Smooth muscle cell (in vitro differentiated cells): ENCODE measurements around the gene COMMD1. TPM values are rescaled to one million over a fixed set of nuclear protein-coding genes. Genes with fewer than 3 reads are reported as not detected.

ENCODE experiments used
- DNase-seq: peaks from one replicate; lab custom pipeline; 2025; ENCODE audit not compliant: unreplicated experiment; lab: John Stamatoyannopoulos, UW
- H2AFZ ChIP-seq: fragments of 200-600 bp; sonication (generic); 2 replicates; pipeline ENCODE4 v1.6.0; 2016; ENCODE audit warnings: antibody characterized with exemption, low read depth, mild to moderate bottlenecking
- H3F3A ChIP-seq: fragments of 200-600 bp; sonication (generic); 2 replicates; pipeline ENCODE4 v1.6.0; 2017; ENCODE audit warnings: antibody characterized with exemption, low read depth
- H3K27ac ChIP-seq: fragments of 200-600 bp; sonication (generic); 2 replicates; pipeline ENCODE4 v1.5.1; 2016; ENCODE audit warnings: low read depth, mild to moderate bottlenecking
- H3K27me3 ChIP-seq: fragments of 200-600 bp; sonication (generic); 2 replicates; pipeline ENCODE4 v1.6.1; 2016; ENCODE audit warnings: low read depth, mild to moderate bottlenecking
- H3K36me3 ChIP-seq: fragments of 200-600 bp; sonication (generic); 2 replicates; pipeline ENCODE4 v1.5.1; 2016; ENCODE audit warnings: low read depth
- H3K4me1 ChIP-seq: fragments of 200-600 bp; sonication (generic); 2 replicates; pipeline ENCODE4 v1.5.1; 2016; ENCODE audit warnings: low read depth
- H3K4me2 ChIP-seq: fragments of 200-600 bp; sonication (generic); 2 replicates; pipeline ENCODE4 v1.6.0; 2016; ENCODE audit warnings: mild to moderate bottlenecking
- H3K4me3 ChIP-seq: fragments of 200-600 bp; sonication (generic); 2 replicates; pipeline ENCODE4 v1.5.1; 2016; ENCODE audit warnings: mild to moderate bottlenecking
- H3K79me2 ChIP-seq: fragments of 200-600 bp; sonication (generic); 2 replicates; pipeline ENCODE4 v1.6.0; 2016; ENCODE audit warnings: low read depth, mild to moderate bottlenecking
- H3K9ac ChIP-seq: fragments of 200-600 bp; sonication (generic); 2 replicates; pipeline ENCODE4 v1.6.0; 2016; ENCODE audit warnings: low read depth
- H3K9me3 ChIP-seq: fragments of 200-600 bp; sonication (generic); replicated peaks from 2 replicates; pipeline ENCODE4 v1.5.1; 2016; ENCODE audit warnings: low read depth
- H4K20me1 ChIP-seq: fragments of 200-600 bp; sonication (generic); 2 replicates; pipeline ENCODE4 v1.6.0; 2016; ENCODE audit warnings: low read depth
- CTCF ChIP-seq: fragments of 200-600 bp; sonication (generic); IDR thresholded peaks from 2 replicates; pipeline ENCODE4 v1.5.1; 2017; ENCODE audit warnings: borderline replicate concordance, mild to moderate bottlenecking, antibody characterized with exemption; ENCODE audit not compliant: insufficient read depth, poor library complexity, severe bottlenecking
- WGBS: methylation state at CpG from one replicate; pipeline ENCODE4 v1.1.7; 2016; ENCODE audit warnings: low lambda C conversion rate; 5-methylcytosine and 5-hydroxymethylcytosine counted together
- polyA plus RNA-seq: library from polyadenylated mRNA; unstranded; fragments of >200 nt; fragmentation: Nextera tagmentation; extraction: Ambion mirVana; gene quantifications from 2 replicates; pipeline ENCODE4 v1.2.1, GENCODE V29; 2016
- total RNA-seq: library from RNA; depleted of rRNA; stranded (reverse); fragments of >200 nt; gene quantifications from 2 replicates; pipeline ENCODE4 v1.2.3, GENCODE V29; 2014

Gene COMMD1
- total and polyA plus RNA-seq, 2 experiments from 2014 or later: 50.6 to 82.9 TPM

- no peaks in the 10 kb centered on the region for H3K36me3 ChIP-seq
- H2AFZ ChIP-seq: no peak overlapping the region
- no peaks in the 10 kb centered on the region for H3K27me3 ChIP-seq
- H3K4me2 ChIP-seq: no peak overlapping the region
- no peak for TF ChIP-seq CTCF
- no peaks in the 10 kb centered on the region for H4K20me1 ChIP-seq
- no peak for DNase-seq
- no peaks in the 10 kb centered on the region for H3K4me1 ChIP-seq
- H3K27ac ChIP-seq: no peak overlapping the region
- H3K4me3 ChIP-seq: no peak overlapping the region
- H3K9me3 ChIP-seq: no peaks in the 10 kb centered on the region
- no peak overlapping the region for H3K9ac ChIP-seq
- H3F3A ChIP-seq: no peaks in the 10 kb centered on the region
- peaks cover 14% of the 10 kb centered on the region for H3K79me2 ChIP-seq
These were observed 73.0 kb downstream of the COMMD1 start for GRCh38 chr2:61978522-61978921.

DNA sequence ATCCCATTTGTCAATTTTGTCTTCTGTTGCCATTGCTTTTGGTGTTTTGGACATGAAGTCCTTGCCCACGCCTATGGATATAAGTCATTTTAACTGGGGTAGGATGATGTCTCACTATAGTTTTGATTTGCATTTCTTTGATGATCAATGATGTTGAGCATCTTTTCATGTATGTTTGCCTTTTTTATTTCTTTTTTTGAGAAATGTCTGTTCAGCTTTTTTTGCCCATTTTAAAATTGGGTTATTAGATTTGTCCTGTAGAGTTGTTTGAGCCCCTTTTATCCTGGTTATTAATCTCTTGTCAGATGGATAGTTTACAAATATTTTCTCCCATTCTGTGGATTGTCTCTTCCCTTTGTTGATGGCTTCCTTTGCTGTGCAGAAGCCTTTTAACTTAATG lies 75.3 kb downstream of the COMMD1 start:
- Histone ChIP-seq H4K20me1 (no peaks in the 10 kb centered on the region), H3K4me1 (no peaks in the 10 kb centered on the region), H2AFZ (no peak overlapping the region), H3K4me2 (no peak overlapping the region), H3K27me3 (no peaks in the 10 kb centered on the region), H3K27ac (no peak overlapping the region), H3K4me3 (no peak overlapping the region), H3K79me2 (peaks cover 24% of the 10 kb centered on the region), H3K9me3 (no peaks in the 10 kb centered on the region), H3K36me3 (no peaks in the 10 kb centered on the region), H3K9ac (no peak overlapping the region), H3F3A (no peaks in the 10 kb centered on the region)
- WGBS: 100% methylated on average over 1 of the region's 1 CpG
- no peak for DNase-seq
- no peak for TF ChIP-seq CTCF

DNA sequence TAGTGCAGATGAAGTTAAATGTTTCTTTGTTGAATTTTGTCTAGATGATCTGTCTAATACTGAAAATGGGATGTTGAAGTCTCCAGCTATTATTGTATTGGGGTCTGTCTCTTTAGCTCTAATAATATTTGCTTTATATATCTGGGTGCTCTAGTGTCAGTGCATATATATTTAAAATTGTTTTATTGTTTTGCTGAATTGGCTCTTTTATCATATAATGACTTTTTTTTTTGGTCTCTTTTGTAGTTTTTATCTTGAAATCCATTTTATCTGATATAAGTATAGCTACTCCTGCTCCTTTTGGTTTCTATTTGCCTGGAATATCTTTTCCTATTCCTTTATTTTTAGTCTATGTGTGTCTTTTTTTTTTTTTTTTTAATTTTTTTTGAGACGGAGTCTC lies 79.2 kb downstream of the COMMD1 start:
- no peaks in the 10 kb centered on the region for H3K9me3 ChIP-seq
- H3K27me3 ChIP-seq: no peaks in the 10 kb centered on the region
- H3K36me3 ChIP-seq: no peaks in the 10 kb centered on the region
- H3K4me1 ChIP-seq: no peaks in the 10 kb centered on the region
- no peak for DNase-seq
- H3K4me2 ChIP-seq: no peak overlapping the region
- H3K4me3 ChIP-seq: no peak overlapping the region
- no peaks in the 10 kb centered on the region for H3F3A ChIP-seq
- H2AFZ ChIP-seq: no peak overlapping the region
- WGBS: 100% methylated on average over 1 of the region's 1 CpG
- H3K27ac ChIP-seq: no peak overlapping the region
- peaks cover 2% of the 10 kb centered on the region for H4K20me1 ChIP-seq
- H3K9ac ChIP-seq: no peak overlapping the region
- H3K79me2 ChIP-seq: peaks cover 30% of the 10 kb centered on the region
- TF ChIP-seq CTCF: no peak

DNA sequence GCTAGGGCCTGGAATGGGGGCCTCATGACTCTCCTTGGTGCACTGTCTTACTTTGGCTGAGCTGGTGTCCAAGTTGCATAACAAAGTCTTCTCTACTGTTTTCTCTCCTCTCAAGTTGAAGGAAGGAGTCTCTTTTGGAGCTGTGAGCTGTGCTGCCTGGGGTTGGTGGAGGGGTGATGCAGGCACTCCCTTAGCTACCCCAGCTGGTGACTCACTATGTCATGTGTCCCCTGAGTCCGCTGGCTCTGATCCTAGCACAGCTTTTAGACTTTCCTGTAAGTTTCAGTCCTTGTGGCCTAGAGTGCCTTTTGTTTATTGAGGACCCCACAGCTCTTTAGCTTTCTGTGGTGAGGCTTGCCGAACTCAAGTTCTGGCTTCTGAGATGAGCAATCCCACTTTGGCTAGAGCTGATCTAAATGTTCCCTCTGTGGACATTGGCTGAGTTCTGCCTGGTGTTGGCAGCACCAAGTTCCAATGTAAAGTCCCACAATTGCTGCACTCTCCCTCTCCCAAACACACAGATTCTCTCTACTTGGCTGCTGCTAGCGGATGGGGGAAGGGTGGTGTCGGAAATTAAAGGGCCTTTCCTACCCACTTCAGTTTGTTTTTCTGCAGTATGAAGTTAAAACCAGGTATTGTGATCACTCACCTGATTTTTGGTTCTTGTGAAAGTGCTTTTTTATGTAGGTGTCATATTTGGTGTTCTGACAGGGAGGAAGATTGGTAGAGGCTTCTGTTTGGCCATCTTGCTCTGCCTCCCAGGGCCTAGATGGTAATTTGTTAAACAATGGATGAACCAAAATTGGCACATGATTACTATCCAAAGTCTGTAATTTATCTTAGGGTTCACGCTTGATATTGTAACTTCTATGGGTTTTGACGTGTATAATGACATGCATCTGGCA lies 83.2 kb downstream of the COMMD1 start:
- no peak overlapping the region for H3K9ac ChIP-seq
- H3K79me2 ChIP-seq: peaks cover 14% of the 10 kb centered on the region
- no peak overlapping the region for H3K4me2 ChIP-seq
- no peak overlapping the region for H2AFZ ChIP-seq
- H3K4me1 ChIP-seq: no peaks in the 10 kb centered on the region
- no peak for DNase-seq
- peaks cover 5% of the 10 kb centered on the region for H4K20me1 ChIP-seq
- TF ChIP-seq CTCF: no peak
- H3K27me3 ChIP-seq: no peaks in the 10 kb centered on the region
- no peak overlapping the region for H3K27ac ChIP-seq
- no peaks in the 10 kb centered on the region for H3F3A ChIP-seq
- no peak overlapping the region for H3K4me3 ChIP-seq
- WGBS: 88% methylated on average over 6 of the region's 6 CpGs
- no peaks in the 10 kb centered on the region for H3K9me3 ChIP-seq
- H3K36me3 ChIP-seq: no peaks in the 10 kb centered on the region
